Neural cell (in vitro differentiated cells): ENCODE results near the gene PCYT1A. TPM values are rescaled to one million over a fixed set of nuclear protein-coding genes. Genes with fewer than 3 reads are reported as not detected.
"Not testable (repeated sequence)": the region's sequence is repeated elsewhere in the genome, so short reads cannot be mapped to it uniquely, and the experiment has no call there.

Experiments used
- H2AFZ ChIP-seq: fragments of 200-600, 300-800 bp; sonication (generic), shearing (Covaris generic); 2 replicates; pipeline ENCODE4 v1.6.0; 2014; ENCODE audit warnings: low read depth, mild to moderate bottlenecking, antibody characterized with exemption, low read length, moderate library complexity
- H3F3A ChIP-seq: fragments of 200-600 bp; shearing (Covaris generic); 2 replicates; pipeline ENCODE4 v1.6.1; 2016; ENCODE audit warnings: mild to moderate bottlenecking, moderate library complexity, mixed read lengths, antibody characterized with exemption, low read length; ENCODE audit not compliant: insufficient read depth, poor library complexity, severe bottlenecking
- H3K27ac ChIP-seq: fragments of 200-600, 300-800 bp; sonication (generic), shearing (Covaris generic); 2 replicates; pipeline ENCODE4 v1.5.1; 2014; ENCODE audit warnings: mild to moderate bottlenecking, low read length, moderate library complexity
- H3K27me3 ChIP-seq: fragments of 300-800, 200-600 bp; sonication (generic), shearing (Covaris generic); 2 replicates; pipeline ENCODE4 v1.6.0; 2014; ENCODE audit warnings: mild to moderate bottlenecking, low read depth, low read length, moderate library complexity; ENCODE audit not compliant: insufficient read depth
- H3K36me3 ChIP-seq: fragments of 300-800, 200-600 bp; sonication (generic), shearing (Covaris generic); 2 replicates; pipeline ENCODE4 v1.5.1; 2014; ENCODE audit warnings: mild to moderate bottlenecking, antibody characterized with exemption, low read length, moderate library complexity; ENCODE audit not compliant: insufficient read depth
- H3K4me2 ChIP-seq: fragments of 300-800, 200-600 bp; sonication (generic), shearing (Covaris generic); 2 replicates; pipeline ENCODE4 v1.6.0; 2014; ENCODE audit warnings: mild to moderate bottlenecking, low read length
- H3K4me3 ChIP-seq: fragments of 300-800, 200-600 bp; sonication (generic), shearing (Covaris generic); 2 replicates; pipeline ENCODE4 v1.5.1; 2014; ENCODE audit warnings: mild to moderate bottlenecking, low read length, moderate library complexity
- H3K79me2 ChIP-seq: fragments of 200-600 bp; shearing (Covaris generic); replicated peaks from 2 replicates; pipeline ENCODE4 v1.6.0; 2014; ENCODE audit warnings: mild to moderate bottlenecking, low read length, moderate library complexity; ENCODE audit not compliant: insufficient read depth
- H3K9ac ChIP-seq: fragments of 300-800, 200-600 bp; sonication (generic), shearing (Covaris generic); 2 replicates; pipeline ENCODE4 v1.6.1; 2016; ENCODE audit warnings: mild to moderate bottlenecking, low read length, mixed read lengths
- H3K9me2 ChIP-seq: fragments of 200-600 bp; shearing (Covaris generic); 2 replicates; pipeline ENCODE4 v1.6.1; 2016; ENCODE audit warnings: mild to moderate bottlenecking, low read length, mixed read lengths; ENCODE audit not compliant: insufficient read depth
- H3K9me3 ChIP-seq: fragments of 200-600, 300-800 bp; sonication (generic), shearing (Covaris generic); 2 replicates; pipeline ENCODE4 v1.6.1; 2016; ENCODE audit warnings: mild to moderate bottlenecking, mixed run types, low read length, moderate library complexity, mixed read lengths
- H4K20me1 ChIP-seq: fragments of 200-600 bp; shearing (Covaris generic); 2 replicates; pipeline ENCODE4 v1.6.1; 2016; ENCODE audit warnings: mild to moderate bottlenecking, mixed run types; ENCODE audit not compliant: insufficient read depth
- CTCF ChIP-seq: fragments of 450-650 bp; IDR thresholded peaks from 2 replicates; pipeline ENCODE4 v1.5.1; 2014; ENCODE audit warnings: antibody characterized with exemption, mild to moderate bottlenecking, moderate library complexity; ENCODE audit not compliant: poor library complexity, severe bottlenecking
- EP300 ChIP-seq: fragments of 450-650 bp; conservative IDR thresholded peaks from 2 replicates; pipeline ENCODE4 v1.6.1; 2014; ENCODE audit warnings: antibody characterized with exemption, mild to moderate bottlenecking, moderate library complexity; ENCODE audit not compliant: poor library complexity, severe bottlenecking
- EZH2 ChIP-seq: fragments of 200-600, 300-800 bp; shearing (Covaris generic), sonication (generic); IDR thresholded peaks from 2 replicates; pipeline ENCODE4 v1.6.1; 2014; ENCODE audit warnings: antibody characterized with exemption, low read length, borderline replicate concordance, mild to moderate bottlenecking; ENCODE audit not compliant: insufficient read depth, poor library complexity, severe bottlenecking
- MXI1 ChIP-seq: fragments of 450-650 bp; conservative IDR thresholded peaks from 2 replicates; pipeline ENCODE4 v1.6.1; 2014; ENCODE audit warnings: antibody characterized with exemption, mild to moderate bottlenecking; ENCODE audit not compliant: poor library complexity, severe bottlenecking
- POLR2AphosphoS5 ChIP-seq: IDR thresholded peaks from 2 replicates; pipeline ENCODE4 v1.6.1; 2012
- RAD21 ChIP-seq: fragments of 450-650 bp; conservative IDR thresholded peaks from 2 replicates; pipeline ENCODE4 v1.6.1; 2014; ENCODE audit warnings: antibody characterized with exemption, mild to moderate bottlenecking, moderate library complexity
- REST ChIP-seq: IDR thresholded peaks from 2 replicates; pipeline ENCODE4 v1.6.1; 2012; ENCODE audit warnings: borderline replicate concordance
- SMC3 ChIP-seq: fragments of 450-650 bp; conservative IDR thresholded peaks from 2 replicates; pipeline ENCODE4 v1.6.1; 2014; ENCODE audit warnings: antibody characterized with exemption, mild to moderate bottlenecking, moderate library complexity; ENCODE audit not compliant: poor library complexity
- TAF1 ChIP-seq: IDR thresholded peaks from 2 replicates; pipeline ENCODE4 v1.6.1; 2012; ENCODE audit warnings: low read depth
- polyA plus RNA-seq: library from polyadenylated mRNA; depleted of rRNA; stranded (reverse); fragments of >200 nt; gene quantifications from 2 replicates; pipeline ENCODE4 v1.2.3, GENCODE V29; 2014

Gene PCYT1A
- polyA plus RNA-seq, 1 donor from 2014 or later, result 21.7 TPM

- Histone ChIP-seq H3K4me3 (peak overlapping the region; percentile 48), H4K20me1 (no peaks in the 10 kb centered on the region), H3K36me3 (no peaks in the 10 kb centered on the region), H3K27ac (peak overlapping the region; percentile 93), H3K79me2 (no peaks in the 10 kb centered on the region), H2AFZ (peak overlapping the region; percentile 84), H3K27me3 (no peaks in the 10 kb centered on the region), H3F3A (no peaks in the 10 kb centered on the region), H3K9me3 (no peaks in the 10 kb centered on the region), H3K9ac (peak overlapping the region; percentile 73), H3K4me2 (peak overlapping the region; percentile 10), H3K9me2 (no peaks in the 10 kb centered on the region)
- TF ChIP-seq EP300 (peak; percentile 80), RAD21 (peak; percentile 55), POLR2AphosphoS5 (peak; percentile 94), REST (peak; percentile 78), SMC3 (peak; percentile 48), EZH2 (no peak), MXI1 (peak; percentile 74), TAF1 (peak; percentile 28), CTCF (peak; percentile 22)
Measured at GRCh38 chr3:196186651-196187573, 100.6 kb downstream of the PCYT1A start.

- Histone ChIP-seq H3K4me2 (no peak overlapping the region), H3K36me3 (no peaks in the 10 kb centered on the region), H3K79me2 (no peaks in the 10 kb centered on the region), H3K27ac (no peak overlapping the region), H3K9me2 (no peaks in the 10 kb centered on the region), H3K4me3 (no peak overlapping the region), H3F3A (no peaks in the 10 kb centered on the region), H3K27me3 (no peaks in the 10 kb centered on the region), H3K9me3 (no peaks in the 10 kb centered on the region), H2AFZ (no peak overlapping the region), H3K9ac (no peak overlapping the region), H4K20me1 (no peaks in the 10 kb centered on the region)
- no peak for TF ChIP-seq EZH2
- TF ChIP-seq MXI1, result no peak
- no peak for TF ChIP-seq CTCF
- no peak for TF ChIP-seq REST
- TF ChIP-seq EP300, result no peak
- TF ChIP-seq POLR2AphosphoS5, result no peak
Measured at GRCh38 chr3:196184881-196185280, 102.6 kb downstream of the PCYT1A start.

DNA sequence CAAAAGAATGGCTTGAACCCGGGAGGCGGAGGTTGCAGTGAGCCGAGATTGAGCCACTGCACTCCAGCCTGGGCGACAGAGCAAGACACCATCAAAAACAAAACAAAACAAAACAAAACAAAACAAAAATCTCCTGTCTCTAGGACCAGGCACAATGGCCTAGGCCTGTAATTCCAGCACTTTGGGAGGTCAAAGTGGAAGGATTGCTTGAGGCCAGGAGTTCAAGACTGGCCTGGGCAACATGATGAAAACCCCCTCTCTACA lies 103.4 kb downstream of the PCYT1A start:
- H3K9me2 ChIP-seq, H3K9me3 ChIP-seq, H3K27me3 ChIP-seq, H3K4me2 ChIP-seq, H3K79me2 ChIP-seq, H3F3A ChIP-seq, H4K20me1 ChIP-seq, H3K9ac ChIP-seq, H2AFZ ChIP-seq, H3K4me3 ChIP-seq, H3K27ac ChIP-seq, H3K36me3 ChIP-seq: not testable (repeated sequence)
